ENCODE results near the gene WNT8A.
"Not testable (repeated sequence)": the region's sequence is repeated elsewhere in the genome, so short reads cannot be mapped to it uniquely, and the experiment has no call there.

The WNT8A gene, protein sequence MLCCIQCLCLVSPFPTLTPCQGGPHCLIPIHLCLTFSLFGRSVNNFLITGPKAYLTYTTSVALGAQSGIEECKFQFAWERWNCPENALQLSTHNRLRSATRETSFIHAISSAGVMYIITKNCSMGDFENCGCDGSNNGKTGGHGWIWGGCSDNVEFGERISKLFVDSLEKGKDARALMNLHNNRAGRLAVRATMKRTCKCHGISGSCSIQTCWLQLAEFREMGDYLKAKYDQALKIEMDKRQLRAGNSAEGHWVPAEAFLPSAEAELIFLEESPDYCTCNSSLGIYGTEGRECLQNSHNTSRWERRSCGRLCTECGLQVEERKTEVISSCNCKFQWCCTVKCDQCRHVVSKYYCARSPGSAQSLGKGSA

DNA sequence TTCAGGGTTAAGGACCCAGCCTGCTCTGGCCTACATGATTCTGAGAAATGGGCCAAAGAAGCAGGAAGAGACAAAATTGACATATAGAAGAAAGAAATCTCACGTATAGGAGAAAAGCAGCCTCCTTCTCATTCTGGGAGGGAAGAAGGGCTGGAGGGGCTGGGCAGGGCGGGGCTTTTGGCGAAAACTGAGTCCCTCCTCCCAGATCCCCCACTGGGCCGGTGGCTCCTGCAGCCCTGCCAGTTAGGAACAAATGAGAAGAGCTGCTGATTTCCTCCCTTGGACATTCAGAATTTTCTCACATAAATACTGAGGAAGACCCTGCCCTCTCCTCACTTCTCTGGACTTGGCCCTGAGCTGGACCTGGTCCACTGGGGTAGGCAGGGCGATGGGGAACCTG, at the start of gene WNT8A:
Gene WNT8A, plus strand, starts transcription at position 332 of the 400 bp plus-strand sequence. CDS start 95 bp downstream, outside the sequence.
- DNase-seq = no peak

- peak; percentile 5 to 85 for DNase-seq
Observed at GRCh38 chr5:138035605-138036537, 48.0 kb upstream of the WNT8A start.

GRCh38 chr5:138037271-138037670, 46.6 kb upstream of the WNT8A start:
- no peak for DNase-seq

- DNase-seq = no peak
Observed at GRCh38 chr5:138037907-138038633, 45.8 kb upstream of the WNT8A start.

DNA sequence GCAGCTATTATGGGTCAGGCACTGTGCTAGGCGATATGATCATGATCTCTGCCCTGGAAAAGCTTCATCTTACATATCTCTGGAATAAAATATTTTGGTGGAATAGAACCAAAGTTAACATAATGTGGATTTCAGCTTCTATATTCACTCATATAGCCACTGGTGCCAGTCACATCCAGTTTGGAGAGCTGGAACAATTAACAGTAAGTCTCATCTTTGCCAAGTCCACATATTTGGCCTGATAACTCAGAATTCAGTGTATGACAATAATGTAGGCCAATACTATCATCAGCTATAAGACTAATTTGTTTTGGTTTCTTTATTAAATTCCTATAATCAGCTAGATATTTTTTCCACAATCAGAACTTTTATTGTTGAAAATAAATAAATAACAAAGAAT, 45.0 kb upstream of the WNT8A start:
- DNase-seq = no peak

DNA sequence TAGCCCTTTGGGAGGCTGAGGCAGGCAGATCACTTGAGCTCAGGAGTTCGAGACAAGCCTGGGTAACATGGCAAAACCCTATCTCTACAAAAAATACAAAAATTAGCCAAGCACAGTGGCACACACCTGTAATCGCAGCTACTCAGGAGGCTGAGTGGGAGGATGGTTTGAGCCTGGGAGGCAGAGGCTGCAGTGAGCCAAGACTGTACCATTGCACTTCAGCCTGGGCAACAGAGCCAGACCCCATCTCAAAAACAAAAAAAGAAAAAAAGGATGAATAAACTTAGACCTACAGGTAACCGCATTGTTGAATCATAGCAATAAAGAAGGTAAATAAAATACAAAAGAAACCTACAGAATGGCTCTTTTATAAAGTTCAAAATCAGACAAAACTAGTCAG, 38.5 kb upstream of the WNT8A start:
- not testable (repeated sequence) for DNase-seq

DNA sequence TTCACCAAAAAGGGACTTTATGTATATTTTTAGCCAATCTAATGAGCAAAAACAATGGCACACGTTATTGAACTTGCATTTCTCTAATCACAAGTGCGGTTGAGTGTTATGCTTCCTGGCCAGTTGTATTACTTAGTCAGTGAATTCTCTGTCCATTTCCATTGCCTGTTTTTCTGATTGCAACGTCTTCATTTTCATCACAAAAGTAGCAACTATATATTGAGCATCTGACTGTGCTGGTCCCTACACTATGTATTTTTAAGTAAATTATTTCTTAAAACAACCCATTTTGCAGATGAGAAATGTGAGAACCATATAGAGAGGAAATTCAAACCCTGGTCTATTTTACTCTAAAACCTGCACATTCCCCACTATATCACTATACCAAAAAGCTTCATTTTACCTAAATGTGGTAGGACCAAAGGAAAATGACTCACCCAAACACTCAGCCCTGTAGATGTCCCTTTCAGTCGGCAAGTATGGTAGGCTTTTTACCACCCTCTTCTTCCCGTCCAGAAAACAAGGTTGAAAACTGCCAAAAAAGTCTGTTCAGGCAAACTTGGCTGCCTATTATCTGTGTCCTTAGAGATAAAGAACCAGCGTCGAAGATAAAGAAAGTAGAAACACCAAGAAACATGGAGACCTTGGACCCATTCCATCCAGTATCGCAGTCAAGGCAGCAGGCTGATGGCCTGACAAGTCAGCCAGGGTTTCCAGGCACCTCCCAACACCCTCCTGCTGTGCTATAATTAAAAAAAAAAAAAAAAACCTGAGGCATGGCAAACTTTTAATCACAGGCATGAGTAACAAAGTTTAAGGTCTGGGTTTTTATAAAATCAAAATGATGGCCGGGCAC, 32.2 kb upstream of the WNT8A start:
- no peak for DNase-seq

DNA sequence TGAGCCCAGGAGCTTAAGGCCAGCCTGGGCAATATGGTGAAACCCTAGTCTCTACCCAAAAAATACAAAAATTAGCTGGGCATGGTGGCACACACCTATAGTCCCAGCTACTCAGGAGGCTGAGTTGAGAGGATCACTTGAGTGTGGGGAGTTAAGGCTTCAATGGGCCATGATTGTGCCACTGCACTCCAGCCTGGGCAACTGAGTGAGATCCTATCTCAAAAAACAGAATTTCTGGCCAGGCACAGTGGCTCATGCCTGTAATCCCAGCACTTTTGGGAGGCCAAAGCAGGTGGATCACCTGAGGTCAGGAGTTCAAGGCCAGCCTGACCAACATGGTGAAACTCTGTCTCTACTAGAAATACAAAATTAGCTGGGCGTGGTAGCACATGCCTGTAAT, 31.1 kb upstream of the WNT8A start:
- not testable (repeated sequence) for DNase-seq

DNA sequence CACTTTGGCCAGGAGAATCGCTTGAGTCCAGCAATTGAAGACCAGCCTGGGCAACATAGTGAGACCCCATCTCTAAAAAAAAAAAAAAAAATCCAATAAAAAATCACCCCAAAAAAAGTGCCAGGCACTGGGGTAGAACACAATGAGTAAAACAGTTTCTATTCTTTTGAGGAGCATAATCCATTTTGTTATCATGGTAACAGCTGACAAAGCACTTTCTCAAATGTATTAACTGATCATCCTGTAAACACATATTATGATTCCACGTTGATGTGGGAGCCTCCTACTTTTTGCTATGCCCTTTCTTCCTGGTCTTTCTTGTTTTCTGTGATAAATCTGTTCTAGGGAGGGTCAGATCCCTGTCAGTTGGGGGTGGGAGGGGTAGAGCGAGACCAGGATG, 30.3 kb upstream of the WNT8A start:
- no peak for DNase-seq

- DNase-seq = no peak
Observed at GRCh38 chr5:138054206-138054605, 29.6 kb upstream of the WNT8A start.

DNA sequence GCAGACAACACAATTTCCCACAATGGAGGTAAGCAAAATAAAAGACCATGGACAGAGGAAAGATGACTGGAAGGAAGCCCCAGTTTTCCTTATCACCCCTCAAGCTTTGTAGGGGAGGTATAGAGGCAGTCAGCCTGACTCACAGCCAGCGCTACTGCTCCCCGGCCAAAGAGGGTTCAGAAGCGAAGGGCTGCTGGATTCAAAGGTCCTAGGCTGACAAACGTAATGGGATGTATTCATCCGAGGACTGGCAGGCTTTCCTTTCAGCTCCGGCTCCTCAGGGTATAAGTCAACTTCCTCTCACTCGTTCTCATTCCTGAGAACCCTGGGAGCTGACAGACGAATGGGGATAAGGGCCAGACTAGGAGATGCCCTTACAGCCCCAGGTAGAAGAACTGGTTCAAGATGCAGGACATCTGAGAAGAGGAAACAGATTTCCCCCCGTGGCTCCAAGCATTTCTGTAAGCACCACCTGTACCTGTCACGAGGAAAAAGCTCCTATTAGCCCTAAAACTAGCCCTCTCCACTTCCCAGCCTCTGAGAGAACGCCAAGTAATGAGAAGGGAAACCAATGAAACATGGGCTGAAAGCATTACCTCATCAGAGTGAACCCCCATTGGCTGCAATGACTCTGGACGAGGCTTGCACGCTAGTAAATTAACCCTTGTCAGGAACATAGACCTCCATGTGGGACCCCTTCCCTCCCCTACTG, 28.8 kb upstream of the WNT8A start:
- no peak for DNase-seq

GRCh38 chr5:138064526-138064925, 19.3 kb upstream of the WNT8A start:
- no peak for DNase-seq

DNA sequence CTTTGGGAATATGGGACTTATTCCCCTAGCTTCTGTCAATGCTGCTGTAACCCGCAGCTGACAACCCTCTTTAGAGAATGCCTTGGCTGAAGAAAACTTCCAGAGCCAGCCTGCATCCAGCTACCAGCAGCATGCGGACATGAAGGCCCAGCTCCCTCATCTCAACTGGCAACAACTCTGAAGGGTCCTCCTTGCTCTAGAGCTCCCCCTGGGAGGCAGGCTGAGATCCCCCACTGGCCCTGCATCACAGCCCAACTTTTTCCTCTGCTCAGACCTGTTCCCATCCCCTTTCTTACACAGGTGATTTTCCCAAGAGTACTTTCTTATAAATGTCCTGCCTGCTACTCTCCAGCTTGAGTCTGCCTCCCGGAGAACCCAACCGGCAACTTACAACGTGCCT, 18.7 kb upstream of the WNT8A start:
- DNase-seq = no peak

GRCh38 chr5:138067945-138068344, 15.9 kb upstream of the WNT8A start:
- DNase-seq = no peak

DNA sequence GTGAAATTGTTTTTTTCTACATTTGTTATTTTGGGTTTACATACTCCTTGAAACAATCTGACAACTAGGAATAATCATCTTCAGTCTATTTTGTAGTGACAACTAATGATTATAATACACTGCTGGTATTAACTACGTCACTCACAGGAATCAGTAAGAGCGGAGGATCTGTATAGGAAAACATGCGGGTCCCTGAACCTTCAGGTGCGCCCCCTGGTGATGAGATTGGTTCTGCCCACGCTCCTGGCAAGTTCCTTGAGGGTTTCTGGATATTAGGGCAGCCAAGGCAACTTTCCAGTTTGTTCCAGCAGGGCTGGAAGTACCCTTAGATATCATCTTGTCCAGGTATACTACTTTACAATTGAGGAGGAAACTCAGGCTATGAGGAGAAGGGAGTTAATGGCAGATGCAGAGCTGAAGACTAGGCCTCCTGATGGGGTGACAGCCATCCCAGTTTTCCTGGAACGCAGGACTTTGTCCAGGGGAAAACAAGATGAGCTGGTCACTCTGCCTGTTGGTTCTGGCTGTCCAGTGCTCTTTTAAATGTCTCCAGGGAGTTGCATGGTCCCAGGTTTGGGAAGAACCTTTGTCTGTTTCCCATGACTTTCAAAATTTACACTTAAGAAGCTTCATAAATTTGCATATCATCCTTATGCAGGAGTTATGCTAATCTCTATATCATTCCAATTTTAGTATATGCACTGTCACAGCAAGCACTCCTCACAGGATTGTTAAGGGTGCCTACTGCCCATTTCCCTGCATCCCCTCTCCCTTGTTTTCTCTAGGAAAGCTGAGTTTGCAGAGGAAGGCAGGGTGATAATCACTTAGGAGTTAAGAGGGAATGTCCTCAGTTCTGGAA, 14.9 kb upstream of the WNT8A start:
- peak; percentile 22 to 73 for DNase-seq

DNA sequence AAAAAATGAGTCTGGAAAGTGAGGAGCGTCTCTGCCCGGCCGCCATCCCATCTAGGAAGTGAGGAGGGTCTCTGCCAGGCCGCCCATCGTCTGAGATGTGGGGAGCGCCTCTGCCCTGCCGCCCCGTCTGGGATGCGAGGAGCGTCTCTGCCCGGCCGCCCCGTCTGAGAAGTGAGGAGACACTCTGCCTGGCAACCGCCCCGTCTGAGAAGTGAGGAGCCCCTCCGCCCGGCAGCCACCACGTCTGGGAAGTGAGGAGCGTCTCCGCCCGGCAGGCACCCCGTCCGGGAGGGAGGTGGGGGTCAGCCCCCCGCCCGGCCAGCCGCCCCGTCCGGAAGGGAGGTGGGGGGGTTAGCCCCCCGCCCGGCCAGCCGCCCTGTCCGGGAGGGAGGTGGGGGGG, 13.8 kb upstream of the WNT8A start:
- not testable (repeated sequence) for DNase-seq

GRCh38 chr5:138077064-138077696, 6.7 kb upstream of the WNT8A start:
- peak in 1 of 2 donors; percentile 33 for DNase-seq

GRCh38 chr5:138078006-138078643, 5.7 kb upstream of the WNT8A start:
- no peak for DNase-seq

DNA sequence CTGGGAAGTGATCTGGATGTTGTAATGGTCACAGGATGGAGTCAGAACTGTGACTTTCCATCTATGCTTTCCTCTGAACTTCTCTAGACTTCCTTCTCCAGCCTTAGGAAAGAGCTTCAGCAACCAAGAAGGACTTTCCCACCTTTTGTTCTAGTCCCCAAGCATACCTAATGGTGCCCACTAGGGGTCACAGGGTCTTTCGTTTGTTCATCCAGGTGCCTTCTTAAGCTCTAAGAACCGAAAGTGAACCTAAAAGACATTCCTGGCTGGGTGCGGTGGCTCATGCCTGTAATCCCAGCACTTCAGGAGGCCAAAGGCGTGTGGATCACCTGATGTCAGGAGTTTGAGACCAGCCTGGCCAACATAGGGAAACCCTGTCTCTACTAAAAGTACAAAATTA, 1.8 kb upstream of the WNT8A start:
- DNase-seq = no peak

DNA sequence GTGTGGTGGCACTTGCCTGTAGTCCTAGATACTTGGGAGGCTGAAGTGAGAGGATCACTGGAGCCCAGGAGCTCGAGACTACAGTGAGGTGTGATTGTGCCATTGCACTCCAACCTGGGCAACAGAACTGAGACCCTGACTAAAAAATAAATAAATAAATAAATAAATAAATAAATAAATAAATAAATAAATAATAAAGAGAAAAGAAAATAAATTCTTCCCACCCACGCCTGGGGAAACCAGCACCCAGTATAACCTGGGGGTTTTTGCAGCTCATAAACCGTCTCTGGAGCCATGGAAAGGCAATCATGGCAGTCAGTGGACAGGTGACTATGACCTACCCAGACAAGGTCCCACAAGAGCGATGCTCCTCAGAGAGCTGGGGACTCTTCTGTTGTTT, 7.9 kb downstream of the WNT8A start:
- DNase-seq = no peak

All from bone marrow (tissue), 2 donors.